Measurements from ENCODE around the gene NUP50. TPM values are rescaled to one million over a fixed set of nuclear protein-coding genes. Genes with fewer than 3 reads are reported as not detected.

NUP50 gene
- total RNA-seq, 1 experiment from 2014 or later = 128 TPM

DNA sequence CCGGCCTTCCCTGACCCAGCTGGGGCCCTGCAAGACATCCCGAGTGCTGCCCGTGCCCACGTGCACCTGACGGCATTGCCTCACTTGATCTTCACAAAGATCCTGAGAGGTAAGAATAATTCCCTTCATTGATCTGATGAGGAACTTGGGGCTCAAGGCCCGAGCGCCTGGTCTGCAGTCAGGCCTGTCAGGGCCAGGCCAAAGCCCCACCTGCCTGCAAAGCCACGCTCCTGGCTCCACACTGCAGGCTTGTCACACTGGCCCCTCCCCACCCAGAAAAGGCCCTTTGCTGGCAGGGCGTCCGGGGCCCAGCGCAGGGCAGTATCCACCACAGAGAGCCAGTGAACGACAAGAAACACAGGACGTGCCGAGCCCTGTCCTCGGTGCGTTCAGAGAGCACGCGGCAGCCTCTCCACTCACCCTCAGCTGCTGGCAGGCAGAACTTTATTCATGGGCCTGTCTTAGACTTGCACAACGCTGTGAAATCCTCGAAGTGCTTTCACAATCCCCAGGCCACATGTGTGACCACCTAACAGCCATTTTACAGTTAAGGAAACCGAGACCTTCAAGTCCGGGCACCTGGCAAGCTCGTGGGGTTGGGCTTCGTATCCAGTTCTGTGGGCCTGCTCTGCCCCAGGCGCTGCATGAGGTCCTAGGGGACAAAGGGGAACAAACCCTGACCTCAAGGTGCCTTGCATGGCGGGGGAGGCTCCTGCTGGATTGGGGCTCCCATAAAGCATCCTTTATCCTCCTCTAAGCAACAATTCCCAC, 62.2 kb downstream of the NUP50 start:
- Histone ChIP-seq H3K4me3 (ENCODE audit: low read depth, low read length) (no peak overlapping the region), H3K9me3 (no peaks in the 10 kb centered on the region), H3K36me3 (ENCODE audit: control insufficient read depth, insufficient read depth, low read length) (no peaks in the 10 kb centered on the region), H3K27me3 (replicated peaks; ENCODE audit: control insufficient read depth, insufficient read depth, low read length) (no peaks in the 10 kb centered on the region), H3K4me1 (no peaks in the 10 kb centered on the region)
- no TSS peak for BruUV-seq (replicated peaks)
- intact Hi-C loops (cut with micrococcal nuclease; ENCODE audit: unreplicated experiment) = no loop called here
- Mint-ChIP-seq H3K4me3 (ENCODE audit: unreplicated experiment) (no peak overlapping the region), H3K9me3 (ENCODE audit: unreplicated experiment) (no peaks in the 10 kb centered on the region), H3K27ac (ENCODE audit: unreplicated experiment) (peak overlapping the region; percentile 42), H3K36me3 (ENCODE audit: insufficient read depth, unreplicated experiment) (no peaks in the 10 kb centered on the region), H3K4me1 (ENCODE audit: low read depth, unreplicated experiment) (peaks cover 7% of the 10 kb centered on the region), H3K27me3 (ENCODE audit: insufficient read depth, unreplicated experiment) (no peaks in the 10 kb centered on the region)
- POLR2A ChIA-PET = no interaction called here
- no peak for DNase-seq
- no peak for TF ChIP-seq CTCF (IDR thresholded peaks at IDR 0.05; ENCODE audit: insufficient read depth in 1 of 2, low read depth in 1 of 2, low read length in 1 of 2, severe bottlenecking in 1 of 2, unreplicated experiment in 1 of 2)
- CTCF ChIA-PET = no interaction called here

GRCh38 chr22:45226503-45227186, 62.9 kb downstream of the NUP50 start:
- no peaks in the 10 kb centered on the region for H3K9me3 ChIP-seq
- no peaks in the 10 kb centered on the region for H3K4me1 ChIP-seq
- no peaks in the 10 kb centered on the region for H3K36me3 ChIP-seq (ENCODE audit: control insufficient read depth, insufficient read depth, low read length)
- TF ChIP-seq CTCF (IDR thresholded peaks at IDR 0.05; ENCODE audit: insufficient read depth in 1 of 2, low read depth in 1 of 2, low read length in 1 of 2, severe bottlenecking in 1 of 2, unreplicated experiment in 1 of 2) = no peak
- H3K4me3 ChIP-seq (ENCODE audit: low read depth, low read length) = no peak overlapping the region
- no peaks in the 10 kb centered on the region for H3K9me3 Mint-ChIP-seq (ENCODE audit: unreplicated experiment)
- peaks cover 7% of the 10 kb centered on the region for H3K4me1 Mint-ChIP-seq (ENCODE audit: low read depth, unreplicated experiment)
- H3K4me3 Mint-ChIP-seq (ENCODE audit: unreplicated experiment) = no peak overlapping the region
- no peaks in the 10 kb centered on the region for H3K27me3 ChIP-seq (replicated peaks; ENCODE audit: control insufficient read depth, insufficient read depth, low read length)
- intact Hi-C loops (cut with micrococcal nuclease; ENCODE audit: unreplicated experiment) = no loop called here
- DNase-seq = no peak
- no peaks in the 10 kb centered on the region for H3K36me3 Mint-ChIP-seq (ENCODE audit: insufficient read depth, unreplicated experiment)
- no peaks in the 10 kb centered on the region for H3K27me3 Mint-ChIP-seq (ENCODE audit: insufficient read depth, unreplicated experiment)
- peak overlapping the region; percentile 42 for H3K27ac Mint-ChIP-seq (ENCODE audit: unreplicated experiment)
- BruUV-seq (replicated peaks) = no TSS peak
- CTCF ChIA-PET = no interaction called here
- POLR2A ChIA-PET = no interaction called here

DNA sequence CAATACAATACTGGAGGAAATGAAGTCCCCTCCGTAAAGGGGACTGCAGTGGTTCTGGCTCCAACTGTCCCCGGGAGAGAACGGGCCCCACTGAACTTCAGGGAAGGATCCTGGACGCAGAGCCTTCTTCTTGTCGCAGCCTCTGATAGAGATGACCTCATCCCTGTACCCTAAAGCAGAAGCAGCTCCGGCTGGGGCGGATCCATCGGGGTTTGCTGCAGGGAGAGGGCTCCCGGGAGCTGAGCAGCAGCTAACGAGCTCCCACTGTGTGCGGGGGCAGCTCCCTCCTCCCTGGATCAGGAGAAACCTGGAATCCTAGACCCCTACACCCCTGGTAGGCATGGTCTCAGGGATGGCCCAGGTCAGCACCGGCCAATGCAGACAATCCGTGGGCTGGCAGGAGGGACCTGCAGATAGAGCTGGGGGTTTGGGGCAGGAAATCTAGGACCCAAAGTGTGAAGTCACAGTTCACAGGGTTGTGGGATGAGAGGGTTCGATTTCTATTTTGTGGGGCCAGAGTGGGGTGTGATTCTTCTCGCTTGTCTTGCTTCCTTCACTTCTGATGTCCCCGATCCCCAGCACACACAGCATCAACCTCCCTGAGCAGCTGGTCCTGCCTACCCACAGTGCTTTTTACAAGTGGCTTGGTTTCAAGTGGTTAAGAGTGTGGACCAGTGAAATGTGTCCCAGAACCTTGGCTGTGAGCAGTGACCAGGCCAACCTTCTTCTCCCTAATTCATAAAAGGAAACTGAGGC, 64.1 kb downstream of the NUP50 start:
- no peaks in the 10 kb centered on the region for H3K4me1 ChIP-seq
- no peak for TF ChIP-seq CTCF (IDR thresholded peaks at IDR 0.05; ENCODE audit: insufficient read depth in 1 of 2, low read depth in 1 of 2, low read length in 1 of 2, severe bottlenecking in 1 of 2, unreplicated experiment in 1 of 2)
- no peak overlapping the region for H3K4me3 ChIP-seq (ENCODE audit: low read depth, low read length)
- H3K9me3 ChIP-seq = no peaks in the 10 kb centered on the region
- ChIA-PET POLR2A (no interaction called here), CTCF (no interaction called here)
- H3K27me3 Mint-ChIP-seq (ENCODE audit: insufficient read depth, unreplicated experiment) = no peaks in the 10 kb centered on the region
- H3K4me1 Mint-ChIP-seq (ENCODE audit: low read depth, unreplicated experiment) = peaks cover 7% of the 10 kb centered on the region
- no peaks in the 10 kb centered on the region for H3K36me3 ChIP-seq (ENCODE audit: control insufficient read depth, insufficient read depth, low read length)
- H3K27me3 ChIP-seq (replicated peaks; ENCODE audit: control insufficient read depth, insufficient read depth, low read length) = no peaks in the 10 kb centered on the region
- intact Hi-C loops (cut with micrococcal nuclease; ENCODE audit: unreplicated experiment) = no loop called here
- no TSS peak for BruUV-seq (replicated peaks)
- no peak overlapping the region for H3K27ac Mint-ChIP-seq (ENCODE audit: unreplicated experiment)
- no peak for DNase-seq
- H3K36me3 Mint-ChIP-seq (ENCODE audit: insufficient read depth, unreplicated experiment) = no peaks in the 10 kb centered on the region
- H3K4me3 Mint-ChIP-seq (ENCODE audit: unreplicated experiment) = no peak overlapping the region
- H3K9me3 Mint-ChIP-seq (ENCODE audit: unreplicated experiment) = no peaks in the 10 kb centered on the region

Data from Caco-2 (cell line).